H1 (cell line): Measurements from ENCODE around the gene ITGA11.

Experiments used
- CTCF ChIP-seq, 3 experiments: IDR thresholded peaks; 1 replicate in 2 of 3; 2 replicates in 1 of 3; pipeline versions ENCODE4 v1.5.1 to v1.6.1; 2011; ENCODE audit warnings: low read length in 3 of 3, mild to moderate bottlenecking in 3 of 3, inconsistent platforms in 2 of 3, low read depth in 1 of 3, moderate library complexity in 1 of 3; ENCODE audit not compliant: insufficient read depth in 1 of 3; ENCODE audit errors: control extremely low read depth in 1 of 3
- SIN3A ChIP-seq, 2 experiments: IDR thresholded peaks in 1 of 2; conservative IDR thresholded peaks in 1 of 2; 2 replicates each; pipeline ENCODE4 v1.6.1; 2011 to 2012; ENCODE audit warnings: low read length in 2 of 2, improper control_type of control experiment in 1 of 2, low read depth in 1 of 2, mild to moderate bottlenecking in 1 of 2
- TBP ChIP-seq: IDR thresholded peaks from 2 replicates; pipeline ENCODE4 v1.6.1; 2011; ENCODE audit warnings: low read depth, low read length, improper control_type of control experiment

- TF ChIP-seq CTCF (IDR thresholded peaks at IDR 0.05; ENCODE audit: control extremely low read depth in 1 of 3, insufficient read depth in 1 of 3, low read depth in 1 of 3, low read length in 3 of 3) (no peak), TBP (no peak), SIN3A (conservative IDR thresholded peaks at IDR 0.05 in 1 of 2, IDR thresholded peaks at IDR 0.05 in 1 of 2; ENCODE audit: low read depth in 1 of 2, low read length in 2 of 2) (no peak)
Measured at GRCh38 chr15:68380456-68380855, 51.5 kb downstream of the ITGA11 start.
